ENCODE data around the gene PKP1. TPM values are rescaled to one million over a fixed set of nuclear protein-coding genes. Genes with fewer than 3 reads are reported as not detected.

The PKP1 gene
- total RNA-seq, 1 donor: under 0.01 TPM

- no peak for DNase-seq (ENCODE audit: low read depth in 2 of 3, low spot score in 2 of 3)
Measured at GRCh38 chr1:201259476-201260235, 23.6 kb upstream of the PKP1 start.

GRCh38 chr1:201260236-201260590 lies 23.1 kb upstream of the PKP1 start:
- DNase-seq (ENCODE audit: low read depth in 2 of 3, low spot score in 2 of 3): no peak

- DNase-seq (ENCODE audit: low read depth in 2 of 3, low spot score in 2 of 3): no peak
Measured at GRCh38 chr1:201260648-201261311, 22.5 kb upstream of the PKP1 start.

GRCh38 chr1:201261771-201262547 lies 21.3 kb upstream of the PKP1 start:
- DNase-seq (ENCODE audit: low read depth in 2 of 3, low spot score in 2 of 3): no peak

DNA sequence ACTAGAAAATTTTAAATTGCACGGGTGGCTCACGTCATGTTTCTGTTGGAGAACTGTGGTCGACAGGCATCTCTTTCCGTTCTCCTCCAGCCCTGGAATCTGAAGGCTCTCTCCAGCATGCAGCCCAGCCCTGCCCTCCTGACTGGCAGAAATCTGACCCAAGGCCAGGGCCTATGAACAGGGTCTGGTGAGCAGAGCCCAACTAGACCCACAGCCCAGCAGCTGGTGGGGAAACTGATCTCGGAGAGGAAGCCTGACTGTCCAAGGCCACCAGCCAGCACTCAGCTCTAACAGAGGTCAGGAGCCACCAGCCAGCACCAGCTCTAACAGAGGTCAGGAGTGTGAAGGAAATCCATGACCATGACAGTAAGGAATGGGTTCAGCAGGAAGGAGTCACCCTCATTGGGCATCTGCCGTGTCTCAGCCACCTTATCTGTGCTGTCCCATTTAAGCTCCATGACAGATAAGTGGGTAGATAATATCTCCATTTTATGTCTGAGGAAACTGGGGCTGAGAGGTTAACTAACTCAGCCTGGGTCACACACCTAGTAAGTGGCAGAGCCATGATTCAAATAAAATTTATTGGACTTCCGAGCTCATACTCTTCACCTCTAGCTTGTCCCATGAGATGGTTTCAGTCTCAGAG lies 20.2 kb upstream of the PKP1 start:
- no peak for DNase-seq (ENCODE audit: low read depth in 2 of 3, low spot score in 2 of 3)

DNA sequence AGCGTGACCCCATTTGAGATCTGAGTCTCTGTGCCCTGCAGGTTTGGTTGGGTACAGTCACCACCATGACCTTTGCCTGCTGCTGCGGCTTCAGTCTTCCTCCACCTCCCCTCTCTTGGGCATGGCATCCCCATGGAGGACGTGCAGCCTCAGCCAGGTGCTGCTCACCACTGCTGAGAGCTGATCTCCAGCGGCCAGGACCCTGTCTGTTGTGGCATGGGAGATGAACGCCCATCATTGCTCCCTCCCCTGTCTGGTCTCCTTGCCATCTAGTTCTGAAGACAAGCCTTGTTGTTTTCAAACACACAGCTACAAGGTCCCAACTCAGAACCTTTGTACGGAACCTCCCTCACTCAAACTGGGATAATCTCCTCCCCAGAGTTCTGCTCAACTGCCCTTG lies 19.2 kb upstream of the PKP1 start:
- DNase-seq (ENCODE audit: low read depth in 2 of 3, low spot score in 2 of 3): no peak

GRCh38 chr1:201264554-201264953 lies 18.8 kb upstream of the PKP1 start:
- DNase-seq (ENCODE audit: low read depth in 2 of 3, low spot score in 2 of 3): no peak

GRCh38 chr1:201265756-201266155 lies 17.6 kb upstream of the PKP1 start:
- no peak for DNase-seq (ENCODE audit: low read depth in 2 of 3, low spot score in 2 of 3)

DNA sequence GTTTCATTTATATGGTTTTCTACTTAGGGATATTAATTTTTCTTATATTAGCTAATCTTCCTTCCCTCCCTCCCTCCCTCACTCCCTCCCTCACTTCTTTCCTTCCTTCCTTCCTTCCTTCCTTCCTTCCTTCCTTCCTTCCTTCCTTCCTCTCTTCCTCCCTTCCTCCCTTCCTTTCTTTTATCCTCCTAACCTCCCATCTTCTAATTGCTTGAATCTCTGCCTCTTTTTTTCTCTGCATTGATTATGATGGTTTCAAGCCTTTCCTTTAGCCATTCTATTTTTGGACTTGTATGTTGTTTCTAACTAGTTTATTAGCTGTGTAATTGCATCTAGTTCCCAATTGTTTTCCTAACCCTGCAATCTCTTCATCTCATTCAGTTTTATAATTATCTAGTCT lies 17.0 kb upstream of the PKP1 start:
- no peak for DNase-seq (ENCODE audit: low read depth in 2 of 3, low spot score in 2 of 3)

DNA sequence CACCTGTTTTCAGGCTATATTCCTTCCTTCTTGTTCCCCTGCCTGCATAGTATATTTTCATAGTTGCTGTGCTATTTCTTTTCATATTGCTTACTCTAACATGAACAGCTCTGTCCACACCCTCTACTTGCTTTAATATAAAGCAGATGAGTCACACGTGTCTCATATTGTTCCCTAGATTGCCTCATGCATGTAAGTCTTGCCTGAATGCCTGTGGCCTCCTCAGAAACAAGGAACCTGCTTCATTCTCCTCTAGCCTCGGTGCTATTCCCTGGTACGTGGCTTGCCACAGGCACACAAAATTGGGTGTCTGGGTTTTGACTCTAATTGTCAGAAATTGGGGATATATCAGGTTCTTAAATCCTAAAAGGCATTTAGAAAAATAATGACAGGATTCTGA lies 16.5 kb upstream of the PKP1 start:
- DNase-seq (ENCODE audit: low read depth in 2 of 3, low spot score in 2 of 3): no peak

DNA sequence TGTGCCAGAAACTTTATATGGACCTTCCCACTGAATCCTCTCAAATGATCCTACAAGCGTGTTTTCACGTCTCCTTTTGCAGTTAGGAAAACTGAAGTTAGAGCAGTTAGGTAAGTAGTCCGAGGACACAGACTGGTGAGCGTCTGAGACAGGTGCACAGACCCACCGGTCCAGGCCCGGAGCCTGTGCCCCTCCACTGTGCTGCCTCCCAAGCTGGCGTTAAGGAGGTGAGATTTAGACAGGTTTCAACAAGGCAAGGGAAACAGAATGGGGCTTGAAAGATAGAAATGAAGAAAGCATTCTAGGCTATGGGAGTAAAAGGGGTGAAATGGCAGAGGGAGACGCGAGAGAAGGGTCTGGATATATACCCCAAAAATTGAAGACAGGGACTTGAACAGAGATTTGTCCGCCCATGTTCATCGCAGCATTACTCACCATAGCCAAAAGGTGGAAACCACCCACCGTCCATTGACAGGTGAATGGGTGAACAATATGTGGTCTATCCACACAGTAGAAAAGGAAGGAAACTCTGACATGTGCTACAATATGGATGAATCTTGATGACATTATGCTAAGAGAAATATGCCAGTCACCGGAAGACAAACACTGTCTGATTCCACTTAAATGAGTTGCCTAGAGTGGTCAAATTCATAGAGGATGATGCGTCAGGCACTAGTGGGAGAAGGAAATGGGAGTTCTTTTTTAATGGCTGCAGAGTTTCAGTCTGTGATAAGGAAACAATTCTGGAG lies 15.7 kb upstream of the PKP1 start:
- no peak for DNase-seq (ENCODE audit: low read depth in 2 of 3, low spot score in 2 of 3)

DNA sequence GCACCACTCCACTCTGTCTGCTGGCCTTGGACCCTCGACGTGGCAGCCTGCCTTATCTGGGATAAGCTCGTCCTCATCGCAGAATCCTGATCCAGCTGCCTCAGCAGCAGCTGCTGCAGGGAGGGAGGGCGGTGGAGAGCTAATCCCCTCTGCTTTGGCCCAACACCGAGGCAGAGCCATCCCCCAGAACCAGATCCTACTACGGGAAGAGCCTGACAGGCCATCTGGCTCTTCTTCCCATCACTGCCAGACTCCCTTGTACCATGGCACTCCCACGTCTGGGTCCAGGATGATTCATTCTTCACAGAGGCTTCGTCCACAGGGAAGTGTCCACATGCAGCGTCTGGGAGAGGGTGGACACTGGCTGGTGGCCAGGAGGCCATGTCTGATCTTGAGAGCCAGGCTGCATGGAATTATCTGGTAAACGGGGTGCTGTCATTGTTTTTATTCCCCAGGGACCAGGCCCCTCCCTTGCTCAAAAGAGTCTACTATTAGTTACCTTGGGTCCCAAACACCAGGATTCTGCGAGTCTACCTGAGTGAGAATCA lies 14.6 kb upstream of the PKP1 start:
- DNase-seq (ENCODE audit: low read depth in 2 of 3, low spot score in 2 of 3): no peak

GRCh38 chr1:201269281-201269680 lies 14.0 kb upstream of the PKP1 start:
- DNase-seq (ENCODE audit: low read depth in 2 of 3, low spot score in 2 of 3): no peak

- no peak for DNase-seq (ENCODE audit: low read depth in 2 of 3, low spot score in 2 of 3)
Measured at GRCh38 chr1:201269900-201270410, 13.4 kb upstream of the PKP1 start.

DNA sequence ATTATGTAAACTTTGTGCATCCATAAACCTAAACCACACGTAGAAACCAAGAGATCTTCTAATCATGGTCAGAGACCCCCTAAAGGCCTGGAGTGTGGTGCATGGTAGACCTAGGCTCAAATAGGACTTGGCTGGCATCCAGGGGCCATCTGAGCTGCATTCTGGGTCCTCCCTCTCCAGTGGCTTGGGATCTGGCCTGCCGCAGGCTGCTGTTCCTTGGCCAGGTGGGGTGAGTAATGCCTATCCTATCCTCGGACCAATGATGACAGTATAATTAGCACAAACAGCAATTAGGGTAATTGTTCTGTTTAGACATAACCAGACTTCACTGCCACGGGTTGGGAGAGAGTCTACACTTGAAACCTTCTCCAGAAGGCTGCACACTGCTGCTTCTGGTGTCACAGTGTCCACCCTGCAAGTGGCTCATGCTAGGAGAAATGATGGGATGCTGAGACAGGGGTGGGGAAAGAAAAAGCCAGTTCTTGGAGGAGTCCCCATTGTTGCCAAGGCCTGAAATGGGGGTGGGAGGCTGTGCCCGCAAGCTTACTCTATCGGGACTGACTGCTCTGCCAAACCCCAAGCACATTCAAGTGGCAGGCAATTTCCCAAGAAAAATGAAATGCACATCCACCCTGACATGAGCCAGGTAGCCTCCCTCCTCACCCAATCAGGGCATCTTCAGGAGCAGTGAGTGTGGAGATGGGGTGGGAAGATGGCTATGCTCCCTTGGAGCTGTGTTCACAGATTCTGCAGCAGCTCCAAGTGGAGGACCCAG lies 12.5 kb upstream of the PKP1 start:
- DNase-seq (ENCODE audit: low read depth in 2 of 3, low spot score in 2 of 3): no peak

DNA sequence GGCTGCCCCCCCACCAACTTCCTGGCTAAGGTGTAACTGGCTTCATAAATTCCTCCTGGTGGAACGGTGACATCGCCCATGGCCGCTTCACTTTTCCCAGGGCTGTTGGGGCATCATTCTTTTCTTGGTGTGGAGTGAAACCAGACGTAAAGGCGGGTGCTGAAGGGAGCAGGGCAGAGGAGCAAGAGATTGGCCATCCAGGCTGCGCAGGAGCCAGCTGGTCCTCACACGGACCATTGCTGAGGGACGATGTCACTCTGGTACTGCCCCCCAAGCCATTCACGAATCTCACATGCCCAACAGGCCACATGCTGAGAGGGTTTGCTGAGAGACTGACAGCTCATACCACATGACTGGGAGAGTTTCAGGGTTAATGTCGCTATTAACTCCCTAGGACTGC lies 10.5 kb upstream of the PKP1 start:
- DNase-seq (ENCODE audit: low read depth in 2 of 3, low spot score in 2 of 3): no peak

DNA sequence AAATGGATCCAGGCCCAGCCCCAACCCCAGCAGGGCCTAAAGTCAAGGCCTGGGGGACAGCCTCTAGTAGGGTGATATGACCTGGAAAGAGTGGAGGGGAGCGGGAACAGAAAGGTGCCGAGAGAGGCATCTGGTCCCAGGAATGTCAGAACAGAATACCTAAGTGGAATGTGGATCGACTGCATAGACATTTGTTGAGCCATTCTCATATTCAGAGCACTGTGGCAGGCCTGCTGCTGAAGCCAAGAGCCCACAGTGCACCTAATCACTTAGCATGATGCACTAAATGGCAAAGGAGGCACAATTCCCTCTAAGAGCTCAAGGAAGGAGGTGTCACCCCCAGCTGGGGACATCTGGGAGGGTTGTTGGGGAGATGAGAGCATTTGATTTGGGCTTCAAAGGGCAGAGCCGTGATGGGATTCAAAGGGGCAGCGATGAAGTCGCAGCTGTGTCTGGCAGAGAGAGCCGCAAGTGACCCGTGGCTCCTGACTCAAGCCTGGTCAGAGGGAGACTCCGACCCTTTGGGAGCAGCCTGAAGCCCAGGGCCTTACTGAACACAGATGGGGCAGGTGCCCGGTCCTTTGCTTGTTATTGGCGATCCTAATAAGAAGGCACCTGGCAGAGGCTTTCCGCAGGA lies 8.6 kb upstream of the PKP1 start:
- DNase-seq (ENCODE audit: low read depth in 2 of 3, low spot score in 2 of 3): no peak

DNA sequence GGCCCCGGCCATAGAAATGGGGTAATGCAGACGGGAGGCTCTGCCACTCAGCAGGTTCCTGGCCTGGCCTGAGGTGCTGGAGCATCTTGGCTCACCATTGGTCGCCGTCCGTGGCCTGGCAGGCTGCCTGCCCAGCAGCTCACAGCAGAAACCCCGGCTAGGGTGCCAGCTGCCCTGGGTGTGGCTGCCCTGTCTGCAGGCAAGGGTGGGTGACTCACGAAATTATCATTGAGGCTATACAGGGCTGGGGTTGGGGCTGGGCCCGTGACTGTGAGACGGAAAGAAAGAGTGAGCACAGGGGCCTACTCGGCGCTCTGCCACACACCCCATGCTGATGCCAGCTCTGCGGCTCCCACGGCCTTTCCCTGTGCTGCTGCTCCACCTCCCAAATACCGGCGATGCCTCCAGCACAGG lies 8.0 kb upstream of the PKP1 start:
- DNase-seq (ENCODE audit: low read depth in 2 of 3, low spot score in 2 of 3): no peak

DNA sequence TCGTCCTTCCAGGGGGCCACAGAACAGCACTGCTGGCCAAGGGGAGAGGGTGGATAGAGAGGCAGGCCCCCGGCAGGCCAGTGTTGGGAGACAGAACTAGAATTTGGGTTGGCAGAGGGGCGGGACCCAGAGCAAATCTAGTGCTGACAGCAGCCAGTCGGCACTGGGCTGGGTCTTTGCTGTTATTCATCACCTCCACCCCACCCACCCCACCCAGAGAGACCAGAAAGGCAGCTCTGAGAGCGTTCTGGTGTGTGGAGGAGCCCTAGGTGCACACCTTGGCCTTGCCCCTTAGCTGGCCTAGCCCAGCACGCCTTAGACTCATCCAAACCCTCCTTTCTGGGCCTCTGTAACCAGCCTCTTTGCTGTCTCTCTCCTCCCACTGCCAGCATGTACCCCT lies 6.4 kb upstream of the PKP1 start:
- DNase-seq (ENCODE audit: low read depth in 2 of 3, low spot score in 2 of 3): no peak
